IMR-90 (cell line): ENCODE data around the gene ADGB.

ENCODE experiments used
- CEBPB ChIP-seq: IDR thresholded peaks from 2 replicates; pipeline ENCODE4 v1.6.1; 2012; ENCODE audit warnings: low read depth, low read length, improper control_type of control experiment
- FOS ChIP-seq: fragments of 150-350 bp; IDR thresholded peaks from 2 replicates; pipeline ENCODE4 v1.6.1; 2016; ENCODE audit warnings: low read depth, low read length
- MAFK ChIP-seq: IDR thresholded peaks from 2 replicates; pipeline ENCODE4 v1.6.1; 2012; ENCODE audit warnings: low read depth, low read length, improper control_type of control experiment
- MXI1 ChIP-seq: IDR thresholded peaks from 2 replicates; pipeline ENCODE4 v1.6.1; 2012; ENCODE audit warnings: low read depth, mild to moderate bottlenecking, low read length, moderate library complexity, borderline replicate concordance
- POLR2A ChIP-seq: IDR thresholded peaks from 2 replicates; pipeline ENCODE4 v1.6.1; 2012; ENCODE audit warnings: mild to moderate bottlenecking, low read depth, low read length
- RAD21 ChIP-seq: IDR thresholded peaks from 2 replicates; pipeline ENCODE4 v1.6.1; 2012; ENCODE audit warnings: low read length, improper control_type of control experiment
- RCOR1 ChIP-seq: IDR thresholded peaks from 2 replicates; pipeline ENCODE4 v1.6.1; 2012; ENCODE audit warnings: mild to moderate bottlenecking, low read length, improper control_type of control experiment; ENCODE audit not compliant: insufficient replicate concordance
- RFX5 ChIP-seq: IDR thresholded peaks from 2 replicates; pipeline ENCODE4 v1.8.0; 2012; ENCODE audit warnings: low read depth, mild to moderate bottlenecking, low read length, moderate library complexity
- SMC3 ChIP-seq: fragments of 150-350 bp; IDR thresholded peaks from 2 replicates; pipeline ENCODE4 v1.6.1; 2016; ENCODE audit warnings: low read depth, mild to moderate bottlenecking, antibody characterized with exemption, low read length, moderate library complexity
- TF ChIP-seq, protein P1 (sequence below): conservative IDR thresholded peaks from 2 replicates; pipeline ENCODE4 v1.5.1; 2012; ENCODE audit warnings: mild to moderate bottlenecking, low read depth, low read length, improper control_type of control experiment
- TF ChIP-seq, protein P2 (sequence below): fragments of 150-350 bp; IDR thresholded peaks from 2 replicates; pipeline ENCODE4 v1.6.1; 2017; ENCODE audit warnings: mild to moderate bottlenecking, antibody characterized with exemption, low read length, low read depth
- TF ChIP-seq, protein P3 (sequence below): fragments of 150-350 bp; IDR thresholded peaks from 2 replicates; pipeline ENCODE4 v1.6.1; 2016; ENCODE audit warnings: low read depth, mild to moderate bottlenecking, low read length, moderate library complexity, borderline replicate concordance

DNA sequence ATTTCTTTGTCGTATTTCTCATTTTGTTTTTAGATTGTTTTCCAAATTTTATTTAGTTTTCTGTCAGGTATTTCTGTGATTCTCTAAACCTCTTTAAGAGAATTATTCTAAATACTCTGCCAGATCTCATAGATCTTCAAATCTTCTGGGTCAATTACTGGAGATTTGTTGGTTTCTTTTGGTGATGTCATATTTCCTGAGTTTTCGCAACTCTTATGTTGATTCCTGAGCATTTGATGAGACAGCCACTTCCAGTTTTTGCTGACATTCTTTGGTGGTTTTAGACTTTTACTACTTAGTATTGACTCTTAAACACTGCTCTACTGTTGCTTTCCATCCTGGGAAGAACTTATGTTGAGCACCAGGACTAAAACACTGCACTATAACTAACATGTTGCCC, 21.9 kb downstream of the ADGB start:
- TF ChIP-seq, protein P1, sequence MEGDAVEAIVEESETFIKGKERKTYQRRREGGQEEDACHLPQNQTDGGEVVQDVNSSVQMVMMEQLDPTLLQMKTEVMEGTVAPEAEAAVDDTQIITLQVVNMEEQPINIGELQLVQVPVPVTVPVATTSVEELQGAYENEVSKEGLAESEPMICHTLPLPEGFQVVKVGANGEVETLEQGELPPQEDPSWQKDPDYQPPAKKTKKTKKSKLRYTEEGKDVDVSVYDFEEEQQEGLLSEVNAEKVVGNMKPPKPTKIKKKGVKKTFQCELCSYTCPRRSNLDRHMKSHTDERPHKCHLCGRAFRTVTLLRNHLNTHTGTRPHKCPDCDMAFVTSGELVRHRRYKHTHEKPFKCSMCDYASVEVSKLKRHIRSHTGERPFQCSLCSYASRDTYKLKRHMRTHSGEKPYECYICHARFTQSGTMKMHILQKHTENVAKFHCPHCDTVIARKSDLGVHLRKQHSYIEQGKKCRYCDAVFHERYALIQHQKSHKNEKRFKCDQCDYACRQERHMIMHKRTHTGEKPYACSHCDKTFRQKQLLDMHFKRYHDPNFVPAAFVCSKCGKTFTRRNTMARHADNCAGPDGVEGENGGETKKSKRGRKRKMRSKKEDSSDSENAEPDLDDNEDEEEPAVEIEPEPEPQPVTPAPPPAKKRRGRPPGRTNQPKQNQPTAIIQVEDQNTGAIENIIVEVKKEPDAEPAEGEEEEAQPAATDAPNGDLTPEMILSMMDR = no peak
- TF ChIP-seq POLR2A (no peak), RAD21 (no peak), MAFK (no peak), CEBPB (no peak), RFX5 (no peak), RCOR1 (no peak), FOS (no peak), MXI1 (no peak), SMC3 (no peak)
- TF ChIP-seq, protein P2, sequence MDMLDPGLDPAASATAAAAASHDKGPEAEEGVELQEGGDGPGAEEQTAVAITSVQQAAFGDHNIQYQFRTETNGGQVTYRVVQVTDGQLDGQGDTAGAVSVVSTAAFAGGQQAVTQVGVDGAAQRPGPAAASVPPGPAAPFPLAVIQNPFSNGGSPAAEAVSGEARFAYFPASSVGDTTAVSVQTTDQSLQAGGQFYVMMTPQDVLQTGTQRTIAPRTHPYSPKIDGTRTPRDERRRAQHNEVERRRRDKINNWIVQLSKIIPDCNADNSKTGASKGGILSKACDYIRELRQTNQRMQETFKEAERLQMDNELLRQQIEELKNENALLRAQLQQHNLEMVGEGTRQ = no peak
- TF ChIP-seq, protein P3, sequence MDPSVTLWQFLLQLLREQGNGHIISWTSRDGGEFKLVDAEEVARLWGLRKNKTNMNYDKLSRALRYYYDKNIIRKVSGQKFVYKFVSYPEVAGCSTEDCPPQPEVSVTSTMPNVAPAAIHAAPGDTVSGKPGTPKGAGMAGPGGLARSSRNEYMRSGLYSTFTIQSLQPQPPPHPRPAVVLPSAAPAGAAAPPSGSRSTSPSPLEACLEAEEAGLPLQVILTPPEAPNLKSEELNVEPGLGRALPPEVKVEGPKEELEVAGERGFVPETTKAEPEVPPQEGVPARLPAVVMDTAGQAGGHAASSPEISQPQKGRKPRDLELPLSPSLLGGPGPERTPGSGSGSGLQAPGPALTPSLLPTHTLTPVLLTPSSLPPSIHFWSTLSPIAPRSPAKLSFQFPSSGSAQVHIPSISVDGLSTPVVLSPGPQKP = no peak
